Ovary (tissue), 9 donors: ENCODE results near the gene ARID5A. TPM values are rescaled to one million over a fixed set of nuclear protein-coding genes. Genes with fewer than 3 reads are reported as not detected.

ENCODE experiments used
- DNase-seq, 5 donors: peaks; one replicate each; pipeline ENCODE4 v3.0.0-alpha.2; 2019 to 2020
- H3K27ac ChIP-seq, 2 donors: fragments of 200-600 bp; one replicate each; pipeline versions ENCODE4 v1.5.1 to v1.8.0; 2019 to 2022
- H3K27me3 ChIP-seq: fragments of 200-600 bp; one replicate; pipeline ENCODE4 v1.8.0; 2022
- H3K36me3 ChIP-seq: fragments of 200-600 bp; sonication (generic); one replicate; pipeline ENCODE4 v1.5.1; 2019
- H3K4me1 ChIP-seq: one replicate; pipeline ENCODE4 v1.8.1; 2013; ENCODE audit warnings: mild to moderate bottlenecking, moderate library complexity; ENCODE audit not compliant: insufficient read depth
- H3K4me3 ChIP-seq: fragments of 200-600 bp; sonication (generic); one replicate; pipeline ENCODE4 v1.5.1; 2017
- H3K9me3 ChIP-seq, 2 donors: fragments of 200-600 bp in 1 of 2; sonication (generic) in 1 of 2; one replicate each; pipeline versions ENCODE4 v1.5.1 to v1.8.1; 2013 to 2019; ENCODE audit warnings: mild to moderate bottlenecking in 1 of 2, moderate library complexity in 1 of 2
- EP300 ChIP-seq: sonication (generic); formaldehyde crosslinking; IDR thresholded peaks from one replicate; pipeline ENCODE4 v1.6.1; 2017; ENCODE audit warnings: antibody characterized with exemption
- POLR2A ChIP-seq: fragments of 450-650 bp; IDR thresholded peaks from one replicate; pipeline ENCODE4 v1.6.1; 2017; ENCODE audit warnings: antibody characterized with exemption, mild to moderate bottlenecking, moderate library complexity
- WGBS, 3 donors: extraction: QIAGEN DNeasy Blood & Tissue Kit in 1 of 3; methylation state at CpG; one replicate each; pipeline versions ENCODE4 v1.1.5 to v1.1.7; 2013 to 2017; 5-methylcytosine and 5-hydroxymethylcytosine counted together
- intact Hi-C, 4 donors: fragments of 100-400 bp; cut with DNase I; formaldehyde crosslinking; loops; one replicate each; pipeline versions ENCODE4 v1.11.0 to v1.15.1; 2022 to 2023
- polyA plus RNA-seq, 2 donors: library from polyadenylated mRNA; stranded (reverse); fragments of 200-250 nt in 1 of 2; fragments of 350-450 nt in 1 of 2; fragmentation: Illumina TruSeq in 1 of 2; extraction: RNeasy Lipid Tissue Mini Kit (QIAGEN cat#74804) in 1 of 2; gene quantifications; one replicate each; pipeline ENCODE4 v1.2.3, GENCODE V29; 2013 to 2014
- total RNA-seq, 7 donors: library from RNA; depleted of rRNA in 2 of 7; stranded (reverse); fragments of >200 nt in 2 of 7; fragmentation: NEBNext Ultra II Directional in 3 of 7; extraction: Animal tissue kit (Norgen Biotek cat#: 25700) in 3 of 7; gene quantifications; one replicate each; pipeline versions ENCODE4 v1.1.0 to v1.2.4, GENCODE V29; 2016 to 2023
- TF ChIP-seq, protein P1 (sequence below), 3 donors: fragments of 450-650 bp in 2 of 3; fragments of 200-600 bp in 1 of 3; IDR thresholded peaks; one replicate each; pipeline versions ENCODE4 v1.5.1 to v1.8.0; 2016 to 2022; ENCODE audit warnings: antibody characterized with exemption in 3 of 3, mild to moderate bottlenecking in 1 of 3
- donor health status: DM: no; HTN: no; CAD: no; lungs with moderate emphysema.
- donor health status: DM: no; HTN: no; CAD: no.
- donor health status: Bipolar disorder and iron deficiency.
- donor health status: DM: yes; HTN: yes; CAD: no.
- donor health status: DM: no; HTN: no; CAD: no.
- donor health status: DM: yes; HTN: yes; CAD: no.

Gene ARID5A
- total and polyA plus RNA-seq, 9 donors, result 1.5 to 46.1 (median 17.1) TPM

DNA sequence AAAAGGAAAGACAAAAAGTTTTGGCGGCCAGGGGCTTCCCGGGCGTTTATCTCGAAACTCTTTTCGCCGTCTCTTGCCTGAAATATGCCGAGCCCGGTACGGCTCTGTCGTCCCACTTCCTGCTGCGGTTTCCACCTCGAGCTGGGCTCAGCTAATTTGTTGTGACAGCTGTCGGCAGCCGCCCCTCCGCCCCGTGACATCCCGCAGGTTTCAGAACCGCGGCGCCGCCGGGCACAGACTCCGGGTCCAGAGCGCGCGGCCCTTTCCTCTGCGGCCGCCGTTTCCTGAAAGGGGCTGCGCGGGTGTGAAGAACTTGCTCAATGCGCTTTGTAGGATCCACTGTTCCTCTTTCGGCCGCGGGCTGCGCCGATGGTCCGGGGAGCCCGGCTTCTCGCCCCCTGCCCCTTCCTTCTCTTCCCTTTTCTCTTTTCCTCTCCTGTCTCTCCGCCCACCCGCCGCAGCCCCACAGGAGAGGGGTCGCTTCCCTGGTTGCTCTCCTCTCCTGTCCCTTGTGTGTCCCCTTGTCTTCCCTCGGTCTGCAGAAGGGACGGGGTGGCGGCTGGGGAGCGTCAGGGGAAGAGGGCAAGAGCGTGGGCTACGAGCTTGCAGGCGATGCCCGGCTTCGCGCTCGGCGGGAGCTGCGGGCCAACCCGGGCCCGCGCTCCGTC is 648 bp downstream of the ARID5A start:
- whole genome bisulfite sequencing, 3 donors, result 0 to 1% (median 0%) methylated on average over 55 to 61 of the region's 61 CpGs
- H3K9me3 ChIP-seq, result no peaks in the 10 kb centered on the region
- intact Hi-C loops, result loop anchor here in 2 of 4 donors (10.0 kb wide), 2 partner anchors 98 to 418 kb away; partner anchors contain the start of gene KANSL3 (in 1 of the 2)
- no peaks in the 10 kb centered on the region for H3K36me3 ChIP-seq
- peak overlapping the region; percentile 72 for H3K4me3 ChIP-seq
- no peaks in the 10 kb centered on the region for H3K27me3 ChIP-seq
- peaks cover 13% of the 10 kb centered on the region for H3K4me1 ChIP-seq
- TF ChIP-seq EP300 (no peak), POLR2A (no peak)
- TF ChIP-seq, protein P1, sequence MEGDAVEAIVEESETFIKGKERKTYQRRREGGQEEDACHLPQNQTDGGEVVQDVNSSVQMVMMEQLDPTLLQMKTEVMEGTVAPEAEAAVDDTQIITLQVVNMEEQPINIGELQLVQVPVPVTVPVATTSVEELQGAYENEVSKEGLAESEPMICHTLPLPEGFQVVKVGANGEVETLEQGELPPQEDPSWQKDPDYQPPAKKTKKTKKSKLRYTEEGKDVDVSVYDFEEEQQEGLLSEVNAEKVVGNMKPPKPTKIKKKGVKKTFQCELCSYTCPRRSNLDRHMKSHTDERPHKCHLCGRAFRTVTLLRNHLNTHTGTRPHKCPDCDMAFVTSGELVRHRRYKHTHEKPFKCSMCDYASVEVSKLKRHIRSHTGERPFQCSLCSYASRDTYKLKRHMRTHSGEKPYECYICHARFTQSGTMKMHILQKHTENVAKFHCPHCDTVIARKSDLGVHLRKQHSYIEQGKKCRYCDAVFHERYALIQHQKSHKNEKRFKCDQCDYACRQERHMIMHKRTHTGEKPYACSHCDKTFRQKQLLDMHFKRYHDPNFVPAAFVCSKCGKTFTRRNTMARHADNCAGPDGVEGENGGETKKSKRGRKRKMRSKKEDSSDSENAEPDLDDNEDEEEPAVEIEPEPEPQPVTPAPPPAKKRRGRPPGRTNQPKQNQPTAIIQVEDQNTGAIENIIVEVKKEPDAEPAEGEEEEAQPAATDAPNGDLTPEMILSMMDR (IDR thresholded peaks at IDR 0.05), result peak in 1 of 3 donors; percentile 14
- H3K27ac ChIP-seq, result peak overlapping the region; percentile 99
- peak in 4 of 5 donors; percentile 43 to 71 (median 69) for DNase-seq

DNA sequence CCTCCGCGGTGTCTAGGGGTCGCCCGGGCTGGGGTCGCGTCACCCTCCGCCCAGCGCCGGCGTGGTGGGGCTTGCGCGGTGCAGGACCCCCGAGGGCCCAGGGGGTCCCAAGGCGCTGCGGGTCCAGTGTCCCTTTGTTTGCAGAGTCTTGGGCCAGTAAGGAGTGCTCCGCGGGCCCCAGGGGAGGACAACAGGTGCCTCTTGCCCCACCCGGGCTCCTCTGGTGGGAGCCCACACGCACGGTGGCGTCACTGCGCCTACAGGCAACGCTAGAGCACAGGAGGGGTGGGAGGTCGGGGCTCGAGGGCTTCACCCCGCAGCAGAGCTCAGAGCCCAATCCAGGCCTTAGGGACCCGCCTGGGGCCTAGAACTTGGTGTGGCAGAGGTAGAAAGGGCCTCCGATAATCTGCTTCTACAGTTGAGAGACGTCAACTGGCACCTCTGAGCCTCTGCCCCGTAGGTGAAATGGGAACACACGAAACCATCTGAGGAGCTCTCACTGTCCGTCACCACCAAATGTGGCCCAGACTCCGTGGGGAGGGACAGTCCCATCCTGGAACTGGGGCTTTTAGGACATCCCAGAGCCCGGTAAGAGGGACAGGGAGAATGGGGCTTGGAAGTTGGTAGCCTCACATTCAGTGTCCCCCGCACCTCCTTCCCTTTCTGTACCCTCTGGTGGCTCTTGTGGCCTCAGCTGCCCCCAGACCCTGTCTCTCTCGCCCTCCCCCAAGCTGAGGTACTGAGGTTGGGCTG is 1.4 kb downstream of the ARID5A start:
- peak in 1 of 5 donors; percentile 42 for DNase-seq
- H3K27ac ChIP-seq, result peak overlapping the region; percentile 99
- intact Hi-C loops, result loop anchor here in 2 of 4 donors (10.0 kb wide), 2 partner anchors 97 to 417 kb away; partner anchors contain the start of gene KANSL3 (in 1 of the 2)

GRCh38 chr2:96538487-96539214 is 2.1 kb downstream of the ARID5A start:
- TF ChIP-seq EP300 (peak; percentile 6), POLR2A (no peak)
- TF ChIP-seq, protein P1 (IDR thresholded peaks at IDR 0.05), result no peak
- Histone ChIP-seq H3K27ac (peak overlapping the region in 1 of 2 donors; percentile 99), H3K4me3 (peak overlapping the region; percentile 72), H3K4me1 (peaks cover 6% of the 10 kb centered on the region), H3K27me3 (no peaks in the 10 kb centered on the region), H3K9me3 (no peaks in the 10 kb centered on the region), H3K36me3 (no peaks in the 10 kb centered on the region)
- intact Hi-C loops, result loop anchor here in 2 of 4 donors (10.0 kb wide), 2 partner anchors 96 to 416 kb away; partner anchors contain the start of gene KANSL3 (in 1 of the 2)
- 29 to 39% (median 37%) methylated on average over 24 of the region's 24 CpGs for WGBS, 3 donors
- DNase-seq, result peak in 3 of 5 donors; percentile 64 to 71 (median 67)

More for the DNA sequence above, 1.4 kb downstream of the ARID5A start:
- H3K36me3 ChIP-seq, result no peaks in the 10 kb centered on the region
- WGBS, 3 donors, result 26 to 34% (median 27%) methylated on average over 17 to 36 of the region's 36 CpGs
- peak overlapping the region; percentile 72 for H3K4me3 ChIP-seq
- no peaks in the 10 kb centered on the region for H3K9me3 ChIP-seq
- TF ChIP-seq, protein P1 (IDR thresholded peaks at IDR 0.05), result no peak
- TF ChIP-seq POLR2A (no peak), EP300 (no peak)
- peaks cover 8% of the 10 kb centered on the region for H3K4me1 ChIP-seq
- H3K27me3 ChIP-seq, result no peaks in the 10 kb centered on the region
